Gastrocnemius medialis (tissue), 4 donors: ENCODE results near the gene UBASH3B.

Experiments
- POLR2A ChIP-seq, 2 donors: fragments of 450-650 bp; IDR thresholded peaks; one replicate each; pipeline ENCODE4 v1.6.1; 2017; ENCODE audit warnings: antibody characterized with exemption in 2 of 2, mild to moderate bottlenecking in 2 of 2, moderate library complexity in 2 of 2
- TF ChIP-seq, protein P1 (sequence below), 5 experiments: fragments of 450-650 bp in 3 of 5; fragments of 200-600 bp in 2 of 5; sonication (generic) in 2 of 5; IDR thresholded peaks in 4 of 5; conservative IDR thresholded peaks in 1 of 5; 1 replicate in 4 of 5; 2 replicates in 1 of 5; pipeline ENCODE4 v1.5.1; 2016 to 2019; ENCODE audit warnings: antibody characterized with exemption in 5 of 5, mild to moderate bottlenecking in 3 of 5, moderate library complexity in 3 of 5

DNA sequence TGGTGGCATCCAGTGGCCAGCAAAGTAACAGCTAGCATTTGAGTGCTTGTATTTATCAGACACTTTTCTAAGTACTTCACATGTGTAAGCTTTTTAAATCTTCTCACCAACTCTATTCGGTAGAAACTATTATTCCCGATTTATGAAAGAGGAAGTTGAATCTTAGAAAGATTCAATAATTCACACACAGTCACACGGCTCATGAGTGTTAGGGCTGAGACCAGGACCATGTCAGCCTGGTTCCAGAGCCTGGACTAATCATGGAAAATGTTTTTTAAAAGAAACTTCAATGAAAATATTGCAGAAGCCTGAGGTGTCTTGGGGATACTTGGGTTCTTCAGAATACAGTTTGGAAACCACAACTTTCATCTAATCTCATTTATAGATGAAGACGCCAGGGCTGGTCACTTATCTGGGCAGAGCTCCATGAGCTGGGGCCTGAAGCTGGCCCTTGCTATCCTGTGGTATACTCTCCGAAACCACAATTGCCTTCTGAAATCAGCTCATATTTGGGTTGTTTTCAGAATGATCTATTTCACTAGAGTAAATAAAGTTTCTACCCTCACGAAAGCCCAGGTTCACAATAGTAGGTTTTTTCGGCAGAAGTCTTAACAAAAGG is 178.4 kb downstream of the UBASH3B start:
- TF ChIP-seq, protein P1, sequence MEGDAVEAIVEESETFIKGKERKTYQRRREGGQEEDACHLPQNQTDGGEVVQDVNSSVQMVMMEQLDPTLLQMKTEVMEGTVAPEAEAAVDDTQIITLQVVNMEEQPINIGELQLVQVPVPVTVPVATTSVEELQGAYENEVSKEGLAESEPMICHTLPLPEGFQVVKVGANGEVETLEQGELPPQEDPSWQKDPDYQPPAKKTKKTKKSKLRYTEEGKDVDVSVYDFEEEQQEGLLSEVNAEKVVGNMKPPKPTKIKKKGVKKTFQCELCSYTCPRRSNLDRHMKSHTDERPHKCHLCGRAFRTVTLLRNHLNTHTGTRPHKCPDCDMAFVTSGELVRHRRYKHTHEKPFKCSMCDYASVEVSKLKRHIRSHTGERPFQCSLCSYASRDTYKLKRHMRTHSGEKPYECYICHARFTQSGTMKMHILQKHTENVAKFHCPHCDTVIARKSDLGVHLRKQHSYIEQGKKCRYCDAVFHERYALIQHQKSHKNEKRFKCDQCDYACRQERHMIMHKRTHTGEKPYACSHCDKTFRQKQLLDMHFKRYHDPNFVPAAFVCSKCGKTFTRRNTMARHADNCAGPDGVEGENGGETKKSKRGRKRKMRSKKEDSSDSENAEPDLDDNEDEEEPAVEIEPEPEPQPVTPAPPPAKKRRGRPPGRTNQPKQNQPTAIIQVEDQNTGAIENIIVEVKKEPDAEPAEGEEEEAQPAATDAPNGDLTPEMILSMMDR (IDR thresholded peaks at IDR 0.05 in 4 of 5, conservative IDR thresholded peaks at IDR 0.05 in 1 of 5), result no peak
- no peak for TF ChIP-seq POLR2A (IDR thresholded peaks at IDR 0.05)
